ENCODE results near the gene RAB40A.

RAB40A gene

GRCh38 chrX:103536732-103537131, 17.4 kb upstream of the RAB40A start:
- CTCF ChIA-PET = interaction anchor here (0.5 to 1.9 kb wide), 2 partner anchors 281 to 361 kb away, joined by 4 to 6 read pairs; no protein-coding TSS in a partner anchor
- Histone ChIP-seq H3K9me3 (ENCODE audit: control insufficient read depth, insufficient read depth, low read depth, low read length) (no peaks in the 10 kb centered on the region), H3K36me3 (ENCODE audit: control insufficient read depth in 2 of 2, insufficient read depth in 1 of 2, low read length in 2 of 2) (no peaks in the 10 kb centered on the region), H3K27ac (ENCODE audit: extremely low read depth, low read depth, low read length) (no peak overlapping the region), H3K4me1 (ENCODE audit: control insufficient read depth, insufficient read depth, low read length) (no peaks in the 10 kb centered on the region), H3K4me3 (ENCODE audit: low read depth, low read length) (no peak overlapping the region)
- TF ChIP-seq ZNF561 (tag by site-specific recombination; IDR thresholded peaks at IDR 0.05; ENCODE audit: borderline replicate concordance) = no peak
- POLR2A ChIA-PET = no interaction called here

GRCh38 chrX:103536071-103536470, 16.8 kb upstream of the RAB40A start:
- CTCF ChIA-PET = interaction anchor here (0.5 to 1.9 kb wide), 2 partner anchors 281 to 1366 kb away, joined by 4 to 6 read pairs; no protein-coding TSS in a partner anchor
- Histone ChIP-seq H3K9me3 (ENCODE audit: control insufficient read depth, insufficient read depth, low read depth, low read length) (no peaks in the 10 kb centered on the region), H3K4me1 (ENCODE audit: control insufficient read depth, insufficient read depth, low read length) (no peaks in the 10 kb centered on the region), H3K4me3 (ENCODE audit: low read depth, low read length) (no peak overlapping the region), H3K36me3 (ENCODE audit: control insufficient read depth in 2 of 2, insufficient read depth in 1 of 2, low read length in 2 of 2) (no peaks in the 10 kb centered on the region), H3K27ac (ENCODE audit: extremely low read depth, low read depth, low read length) (no peak overlapping the region)
- TF ChIP-seq ZNF157 (tag by site-specific recombination; IDR thresholded peaks at IDR 0.05) (no peak), ZNF112 (tag by site-specific recombination; IDR thresholded peaks at IDR 0.05) (no peak), MEIS1 (CRISPR knock-in tag; IDR thresholded peaks at IDR 0.05; ENCODE audit: borderline replicate concordance) (no peak), KLF16 (tag by site-specific recombination; IDR thresholded peaks at IDR 0.05) (no peak), ZNF416 (tag by site-specific recombination; IDR thresholded peaks at IDR 0.05) (no peak), ZBTB48 (tag by site-specific recombination; IDR thresholded peaks at IDR 0.05) (no peak), GLIS1 (tag by site-specific recombination; IDR thresholded peaks at IDR 0.05) (no peak), INSM2 (tag by site-specific recombination; IDR thresholded peaks at IDR 0.05) (no peak), ZNF768 (tag by site-specific recombination; IDR thresholded peaks at IDR 0.05) (no peak), SP3 (tag by site-specific recombination; IDR thresholded peaks at IDR 0.05) (no peak), ZNF701 (tag by site-specific recombination; IDR thresholded peaks at IDR 0.05) (no peak), ZNF133 (tag by site-specific recombination; IDR thresholded peaks at IDR 0.05) (no peak), SETDB1 (IDR thresholded peaks at IDR 0.05; ENCODE audit: insufficient read length, low read length) (no peak), HOXC10 (CRISPR knock-in tag; IDR thresholded peaks at IDR 0.05) (no peak), ZSCAN23 (tag by site-specific recombination; IDR thresholded peaks at IDR 0.05) (no peak), REST (tag by site-specific recombination; IDR thresholded peaks at IDR 0.05) (no peak)
- POLR2A ChIA-PET = no interaction called here

- ChIA-PET CTCF (interaction anchor here (3.2 kb wide), 1 partner anchor 284 kb away, joined by 10 read pairs; no protein-coding TSS in a partner anchor), POLR2A (no interaction called here)
- H3K4me3 ChIP-seq (ENCODE audit: low read depth, low read length) = no peak overlapping the region
- TF ChIP-seq ZNF140 (tag by site-specific recombination; IDR thresholded peaks at IDR 0.05) (no peak), REST (tag by site-specific recombination; IDR thresholded peaks at IDR 0.05) (peak; percentile 75), SCRT2 (tag by site-specific recombination; IDR thresholded peaks at IDR 0.05) (no peak), ZNF514 (tag by site-specific recombination; IDR thresholded peaks at IDR 0.05) (no peak), SETDB1 (IDR thresholded peaks at IDR 0.05; ENCODE audit: insufficient read length, low read length) (no peak)
- no peaks in the 10 kb centered on the region for H3K9me3 ChIP-seq (ENCODE audit: control insufficient read depth, insufficient read depth, low read depth, low read length)
- no peaks in the 10 kb centered on the region for H3K4me1 ChIP-seq (ENCODE audit: control insufficient read depth, insufficient read depth, low read length)
- H3K36me3 ChIP-seq (ENCODE audit: control insufficient read depth in 2 of 2, insufficient read depth in 1 of 2, low read length in 2 of 2) = no peaks in the 10 kb centered on the region
- H3K27ac ChIP-seq (ENCODE audit: extremely low read depth, low read depth, low read length) = no peak overlapping the region
These were observed 15.9 kb upstream of the RAB40A start for GRCh38 chrX:103535206-103535605.
